ENCODE results near the gene PMM1.

GRCh38 chr22:41562461-41562860 is 27.2 kb downstream of the PMM1 start:
- no peak for TF ChIP-seq CTCF (IDR thresholded peaks at IDR 0.05; ENCODE audit: low read depth, low read length, poor library complexity, severe bottlenecking)
- TF ChIP-seq EZH2phosphoT487 (IDR thresholded peaks at IDR 0.05; ENCODE audit: borderline replicate concordance, low read length), result no peak
